Kidney (tissue), 22 donors: ENCODE measurements around the gene LHPP. TPM values are rescaled to one million over a fixed set of nuclear protein-coding genes. Genes with fewer than 3 reads are reported as not detected.

Experiments
- DNase-seq, 5 donors: peaks; one replicate each; pipeline ENCODE4 v3.0.0-alpha.2; 2013 to 2020
- FAIRE-seq: peaks from 2 replicates; lab custom pipeline; 2012; peaks lifted over from hg19 to GRCh38; lab: Jason Lieb, UNC
- H3K27ac ChIP-seq, 2 donors: one replicate each; pipeline ENCODE4 v1.7.0; 2013; ENCODE audit warnings: low read depth in 2 of 2, low read length in 2 of 2, inconsistent platforms in 1 of 2
- H3K27me3 ChIP-seq: one replicate; pipeline ENCODE4 v1.7.1; 2013; ENCODE audit warnings: low read length, inconsistent platforms; ENCODE audit not compliant: control insufficient read depth, insufficient read depth
- H3K36me3 ChIP-seq, 3 donors: one replicate each; pipeline versions ENCODE4 v1.7.0 to v1.7.1; 2013; ENCODE audit warnings: low read length in 3 of 3, control low read depth in 1 of 3, inconsistent platforms in 1 of 3; ENCODE audit not compliant: insufficient read depth in 3 of 3, control insufficient read depth in 2 of 3
- H3K4me1 ChIP-seq, 3 donors: one replicate each; pipeline versions ENCODE4 v1.7.0 to v1.7.1; 2013; ENCODE audit warnings: low read length in 3 of 3, inconsistent platforms in 1 of 3, low read depth in 1 of 3; ENCODE audit not compliant: control insufficient read depth in 2 of 3, insufficient read depth in 2 of 3
- H3K4me3 ChIP-seq, 3 donors: one replicate each; pipeline versions ENCODE4 v1.7.0 to v1.8.1; 2013; ENCODE audit warnings: low read length in 3 of 3, control low read depth in 1 of 3, inconsistent platforms in 1 of 3
- H3K9ac ChIP-seq, 3 donors: one replicate each; pipeline versions ENCODE4 v1.7.0 to v1.7.1; 2013; ENCODE audit warnings: low read length in 3 of 3, control low read depth in 1 of 3, inconsistent platforms in 1 of 3
- H3K9me3 ChIP-seq, 3 donors: one replicate each; pipeline versions ENCODE4 v1.7.0 to v1.7.1; 2013; ENCODE audit warnings: low read length in 3 of 3, control low read depth in 1 of 3, inconsistent platforms in 1 of 3; ENCODE audit not compliant: control insufficient read depth in 2 of 3, insufficient read depth in 1 of 3
- intact Hi-C: fragments of 100-400 bp; cut with DNase I; formaldehyde crosslinking; loops from one replicate; pipeline ENCODE4 v1.11.1; 2022
- long read RNA-seq, 10 donors: library from polyadenylated mRNA in 1 of 10; unstranded in 1 of 10; transcript quantifications; one replicate each; pipeline ENCODE4 v2.0.0 and lab custom pipeline, GENCODE V29; 2021 to 2026
- polyA plus RNA-seq: library from polyadenylated mRNA; stranded (reverse); fragments of 350-450 nt; fragmentation: Illumina TruSeq; extraction: RNeasy Lipid Tissue Mini Kit (QIAGEN cat#74804); gene quantifications from one replicate; pipeline ENCODE4 v1.2.3, GENCODE V29; 2014; ENCODE audit warnings: low read depth, low replicate concordance; ENCODE audit not compliant: insufficient read depth
- total RNA-seq: library from RNA; stranded (reverse); fragmentation: NEBNext Ultra II Directional; extraction: Animal tissue kit (Norgen Biotek cat#: 25700); gene quantifications from one replicate; pipeline ENCODE4 v1.2.1, GENCODE V29; 2021
- TF ChIP-seq, protein P1 (sequence below): IDR thresholded peaks from 3 replicates; pipeline ENCODE4 v1.5.1; 2012; ENCODE audit warnings: mild to moderate bottlenecking, moderate library complexity, borderline replicate concordance; ENCODE audit not compliant: insufficient read depth; ENCODE audit errors: extremely low read depth
- donor health status: control.
- donor health status: control.
- donor health status: control.
- donor health status: control.
- donor health status: control.
- donor health status: DM: yes; HTN: yes; CAD: no.
- donor health status: Normal renal cell carcinoma (clear cell type).

Gene LHPP, protein sequence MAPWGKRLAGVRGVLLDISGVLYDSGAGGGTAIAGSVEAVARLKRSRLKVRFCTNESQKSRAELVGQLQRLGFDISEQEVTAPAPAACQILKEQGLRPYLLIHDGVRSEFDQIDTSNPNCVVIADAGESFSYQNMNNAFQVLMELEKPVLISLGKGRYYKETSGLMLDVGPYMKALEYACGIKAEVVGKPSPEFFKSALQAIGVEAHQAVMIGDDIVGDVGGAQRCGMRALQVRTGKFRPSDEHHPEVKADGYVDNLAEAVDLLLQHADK
- total RNA-seq, result 16.6 TPM
- 52.5 TPM for polyA plus RNA-seq
- long read RNA-seq, donor 1, transcript LHPP-202 (7 exons, 1,622 nt), result major isoform, 6 of 7 reads
- long read RNA-seq, donor 1, partial matches to known transcripts, result 0 of 7 reads
- long read RNA-seq, donor 1, other reads (novel, unspliced or antisense), result 0 of 7 reads
- long read RNA-seq, donor 2, transcript LHPP-202 (7 exons, 1,622 nt), result major isoform, 8 of 9 reads
- long read RNA-seq, donor 2, partial matches to known transcripts, result 0 of 9 reads
- long read RNA-seq, donor 2, other reads (novel, unspliced or antisense), result 0 of 9 reads
- long read RNA-seq, donor 3, transcript LHPP-202 (7 exons, 1,622 nt), result major isoform, 7 of 8 reads
- long read RNA-seq, donor 3, partial matches to known transcripts, result 0 of 8 reads
- long read RNA-seq, donor 3, other reads (novel, unspliced or antisense), result 0 of 8 reads
- long read RNA-seq, donor 4, transcript LHPP-202 (7 exons, 1,622 nt), result major isoform, 8 of 21 reads
- long read RNA-seq, donor 4, partial matches to known transcripts, result 10 of 21 reads
- long read RNA-seq, donor 4, other reads (novel, unspliced or antisense), result 0 of 21 reads
- long read RNA-seq, donor 5, result 0 reads
- long read RNA-seq, donor 6, partial matches to known transcripts, result 7 of 10 reads
- long read RNA-seq, donor 6, other reads (novel, unspliced or antisense), result 0 of 10 reads
- long read RNA-seq, donor 7, transcript LHPP-202 (7 exons, 1,622 nt), result major isoform, 7 of 16 reads
- long read RNA-seq, donor 7, partial matches to known transcripts, result 3 of 16 reads
- long read RNA-seq, donor 7, other reads (novel, unspliced or antisense), result 6 of 16 reads
- long read RNA-seq, donor 8, transcript LHPP-202 (7 exons, 1,622 nt), result major isoform, 7 of 9 reads
- long read RNA-seq, donor 8, partial matches to known transcripts, result 0 of 9 reads
- long read RNA-seq, donor 8, other reads (novel, unspliced or antisense), result 0 of 9 reads
- long read RNA-seq, donor 9, partial matches to known transcripts, result 0 of 3 reads
- long read RNA-seq, donor 9, other reads (novel, unspliced or antisense), result 0 of 3 reads
- long read RNA-seq, donor 10, transcript LHPP-202 (7 exons, 1,622 nt), result major isoform, 7 of 7 reads
- long read RNA-seq, donor 10, partial matches to known transcripts, result 0 of 7 reads
- long read RNA-seq, donor 10, other reads (novel, unspliced or antisense), result 0 of 7 reads

DNA sequence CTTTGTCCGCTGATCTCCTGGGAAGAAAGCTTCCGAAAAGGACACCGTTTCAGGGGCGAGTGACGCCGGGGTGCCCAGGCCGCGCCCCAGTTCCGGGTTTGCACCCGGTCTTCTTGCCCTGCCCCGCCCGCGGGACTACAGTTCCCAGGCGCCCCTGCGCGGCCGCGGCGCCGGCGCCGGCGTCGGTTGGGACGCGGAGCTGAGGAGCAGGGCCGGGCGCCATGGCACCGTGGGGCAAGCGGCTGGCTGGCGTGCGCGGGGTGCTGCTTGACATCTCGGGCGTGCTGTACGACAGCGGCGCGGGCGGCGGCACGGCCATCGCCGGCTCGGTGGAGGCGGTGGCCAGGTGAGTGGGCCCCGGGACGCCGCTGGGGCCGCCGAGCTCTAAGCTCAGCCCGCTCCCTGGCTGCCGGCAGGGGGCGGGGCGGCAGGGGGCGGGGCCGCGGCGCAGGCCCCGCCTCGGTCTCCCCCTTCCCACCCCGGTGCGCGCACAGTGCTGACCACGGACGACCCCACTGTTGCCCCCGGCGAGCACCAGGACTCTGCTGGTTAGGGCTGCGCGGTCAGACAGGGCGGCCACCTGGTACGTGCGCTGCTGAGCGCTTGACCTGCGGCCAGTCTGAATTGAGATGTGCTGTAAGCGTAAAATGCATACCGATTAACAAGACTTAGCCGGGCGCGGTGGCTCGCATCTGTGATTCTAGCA, at the start of gene LHPP:
LHPP (plus strand) TSS at position 182 of the 706 bp plus-strand sequence; CDS start at position 222, 40 bp downstream.
- intact Hi-C loops, result no loop called here

DNA sequence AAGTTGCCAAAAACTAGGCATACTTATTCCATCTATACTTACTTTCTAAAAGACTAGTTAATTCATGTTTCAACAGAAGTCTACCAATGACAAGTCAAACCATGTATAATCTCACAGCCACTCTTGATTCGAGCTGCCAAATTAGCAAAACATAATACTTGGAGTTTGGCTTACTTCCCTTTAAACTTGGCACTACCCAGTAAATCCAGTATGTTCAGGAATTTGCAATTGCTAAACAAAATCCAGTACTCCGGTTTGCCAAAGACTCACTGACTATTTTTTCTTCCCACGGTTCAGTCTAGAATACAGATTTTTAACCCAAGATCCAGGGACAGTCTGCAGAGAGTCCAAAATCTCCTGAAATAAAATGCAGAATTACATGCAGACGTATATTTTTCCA, 47.5 kb upstream of the LHPP start:
- Histone ChIP-seq H3K36me3 (peaks cover 0 to 8% (median 0%) of the 10 kb centered on the region in 3 donors), H3K9ac (no peak overlapping the region), H3K4me3 (no peak overlapping the region), H3K27ac (no peak overlapping the region), H3K9me3 (no peaks in the 10 kb centered on the region), H3K4me1 (peaks cover 0 to 13% (median 4%) of the 10 kb centered on the region in 3 donors), H3K27me3 (no peaks in the 10 kb centered on the region)
- intact Hi-C loops, result no loop called here
- TF ChIP-seq, protein P1, sequence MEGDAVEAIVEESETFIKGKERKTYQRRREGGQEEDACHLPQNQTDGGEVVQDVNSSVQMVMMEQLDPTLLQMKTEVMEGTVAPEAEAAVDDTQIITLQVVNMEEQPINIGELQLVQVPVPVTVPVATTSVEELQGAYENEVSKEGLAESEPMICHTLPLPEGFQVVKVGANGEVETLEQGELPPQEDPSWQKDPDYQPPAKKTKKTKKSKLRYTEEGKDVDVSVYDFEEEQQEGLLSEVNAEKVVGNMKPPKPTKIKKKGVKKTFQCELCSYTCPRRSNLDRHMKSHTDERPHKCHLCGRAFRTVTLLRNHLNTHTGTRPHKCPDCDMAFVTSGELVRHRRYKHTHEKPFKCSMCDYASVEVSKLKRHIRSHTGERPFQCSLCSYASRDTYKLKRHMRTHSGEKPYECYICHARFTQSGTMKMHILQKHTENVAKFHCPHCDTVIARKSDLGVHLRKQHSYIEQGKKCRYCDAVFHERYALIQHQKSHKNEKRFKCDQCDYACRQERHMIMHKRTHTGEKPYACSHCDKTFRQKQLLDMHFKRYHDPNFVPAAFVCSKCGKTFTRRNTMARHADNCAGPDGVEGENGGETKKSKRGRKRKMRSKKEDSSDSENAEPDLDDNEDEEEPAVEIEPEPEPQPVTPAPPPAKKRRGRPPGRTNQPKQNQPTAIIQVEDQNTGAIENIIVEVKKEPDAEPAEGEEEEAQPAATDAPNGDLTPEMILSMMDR, result no peak
- DNase-seq (no peak), FAIRE-seq (no peak)

More for the DNA sequence above, at the start of gene LHPP:
- DNase-seq (peak; percentile 83 to 93 (median 89)), FAIRE-seq (no peak)
- Histone ChIP-seq H3K4me1 (peaks cover 0 to 12% (median 0%) of the 10 kb centered on the region in 3 donors), H3K9ac (peak within 1 kb of the TSS in 2 of 3 donors; percentile 57 to 65), H3K27ac (peak within 1 kb of the TSS; percentile 48 to 88), H3K4me3 (peak within 1 kb of the TSS; percentile 55 to 79 (median 75)), H3K36me3 (no peaks in the 10 kb centered on the region), H3K27me3 (no peaks in the 10 kb centered on the region), H3K9me3 (no peaks in the 10 kb centered on the region)
- TF ChIP-seq, protein P1, result peak; percentile 36

DNA sequence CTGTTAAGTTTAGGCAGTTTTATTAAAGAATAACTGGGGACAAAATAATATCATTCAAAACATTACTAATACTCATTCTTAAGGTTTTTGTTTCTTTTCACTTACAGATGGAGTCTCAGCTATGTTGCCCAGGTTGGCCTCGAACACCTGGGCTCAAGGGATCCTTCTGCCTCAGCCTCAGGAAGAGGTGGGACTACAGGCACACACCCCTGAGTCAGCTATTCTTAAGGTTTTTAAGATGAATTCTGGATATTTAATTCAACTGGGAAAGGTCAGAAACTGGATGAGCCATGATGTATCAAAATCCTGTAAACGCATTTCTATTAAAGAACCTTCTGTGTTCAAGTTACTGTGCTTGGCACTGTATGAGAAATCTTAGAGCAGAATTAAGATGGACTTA, 46.4 kb upstream of the LHPP start:
- TF ChIP-seq, protein P1, result no peak
- no peak overlapping the region for H3K27ac ChIP-seq
- no peak overlapping the region for H3K9ac ChIP-seq
- FAIRE-seq (no peak), DNase-seq (no peak)
- H3K4me1 ChIP-seq, result peaks cover 0 to 13% (median 4%) of the 10 kb centered on the region in 3 donors
- peaks cover 0 to 5% (median 0%) of the 10 kb centered on the region in 3 donors for H3K36me3 ChIP-seq
- no peak overlapping the region for H3K4me3 ChIP-seq
- no peaks in the 10 kb centered on the region for H3K27me3 ChIP-seq
- intact Hi-C loops, result no loop called here
- H3K9me3 ChIP-seq, result no peaks in the 10 kb centered on the region
